Transverse colon (tissue), 4 donors: ENCODE measurements around the gene KLHL29.

Experiments used
- CTCF ChIP-seq, 5 experiments: fragments of 200-600 bp in 3 of 5; fragments of 450-650 bp in 2 of 5; sonication (generic) in 3 of 5; IDR thresholded peaks; 1 replicate in 2 of 5; 2 replicates in 3 of 5; pipeline ENCODE4 v1.5.1; 2016 to 2017; ENCODE audit warnings: antibody characterized with exemption in 5 of 5, inconsistent platforms in 3 of 5, mild to moderate bottlenecking in 2 of 5, moderate library complexity in 1 of 5
- POLR2AphosphoS5 ChIP-seq, 3 donors: sonication (generic); formaldehyde crosslinking; IDR thresholded peaks; one replicate each; pipeline ENCODE4 v1.6.1; 2016; ENCODE audit warnings: antibody characterized with exemption in 3 of 3

- TF ChIP-seq CTCF (IDR thresholded peaks at IDR 0.05) (no peak), POLR2AphosphoS5 (IDR thresholded peaks at IDR 0.05) (no peak)
These were observed 305.6 kb downstream of the KLHL29 start for GRCh38 chr2:23690421-23691105.
